Ovary (tissue), 9 donors: ENCODE measurements around the gene SMIM41. TPM values are rescaled to one million over a fixed set of nuclear protein-coding genes. Genes with fewer than 3 reads are reported as not detected.
"Not testable (repeated sequence)": the region's sequence is repeated elsewhere in the genome, so short reads cannot be mapped to it uniquely, and the experiment has no call there.

Experiments used
- DNase-seq, 5 donors: peaks; one replicate each; pipeline ENCODE4 v3.0.0-alpha.2; 2019 to 2020
- H3K27ac ChIP-seq, 2 donors: fragments of 200-600 bp; one replicate each; pipeline versions ENCODE4 v1.5.1 to v1.8.0; 2019 to 2022
- H3K27me3 ChIP-seq: fragments of 200-600 bp; one replicate; pipeline ENCODE4 v1.8.0; 2022
- H3K36me3 ChIP-seq: fragments of 200-600 bp; sonication (generic); one replicate; pipeline ENCODE4 v1.5.1; 2019
- H3K4me1 ChIP-seq: one replicate; pipeline ENCODE4 v1.8.1; 2013; ENCODE audit warnings: mild to moderate bottlenecking, moderate library complexity; ENCODE audit not compliant: insufficient read depth
- H3K4me3 ChIP-seq: fragments of 200-600 bp; sonication (generic); one replicate; pipeline ENCODE4 v1.5.1; 2017
- H3K9me3 ChIP-seq, 2 donors: fragments of 200-600 bp in 1 of 2; sonication (generic) in 1 of 2; one replicate each; pipeline versions ENCODE4 v1.5.1 to v1.8.1; 2013 to 2019; ENCODE audit warnings: mild to moderate bottlenecking in 1 of 2, moderate library complexity in 1 of 2
- EP300 ChIP-seq: sonication (generic); formaldehyde crosslinking; IDR thresholded peaks from one replicate; pipeline ENCODE4 v1.6.1; 2017; ENCODE audit warnings: antibody characterized with exemption
- POLR2A ChIP-seq: fragments of 450-650 bp; IDR thresholded peaks from one replicate; pipeline ENCODE4 v1.6.1; 2017; ENCODE audit warnings: antibody characterized with exemption, mild to moderate bottlenecking, moderate library complexity
- WGBS, 3 donors: extraction: QIAGEN DNeasy Blood & Tissue Kit in 1 of 3; methylation state at CpG; one replicate each; pipeline versions ENCODE4 v1.1.5 to v1.1.7; 2013 to 2017; 5-methylcytosine and 5-hydroxymethylcytosine counted together
- intact Hi-C, 4 donors: fragments of 100-400 bp; cut with DNase I; formaldehyde crosslinking; loops; one replicate each; pipeline versions ENCODE4 v1.11.0 to v1.15.1; 2022 to 2023
- polyA plus RNA-seq, 2 donors: library from polyadenylated mRNA; stranded (reverse); fragments of 200-250 nt in 1 of 2; fragments of 350-450 nt in 1 of 2; fragmentation: Illumina TruSeq in 1 of 2; extraction: RNeasy Lipid Tissue Mini Kit (QIAGEN cat#74804) in 1 of 2; gene quantifications; one replicate each; pipeline ENCODE4 v1.2.3, GENCODE V29; 2013 to 2014
- total RNA-seq, 7 donors: library from RNA; depleted of rRNA in 2 of 7; stranded (reverse); fragments of >200 nt in 2 of 7; fragmentation: NEBNext Ultra II Directional in 3 of 7; extraction: Animal tissue kit (Norgen Biotek cat#: 25700) in 3 of 7; gene quantifications; one replicate each; pipeline versions ENCODE4 v1.1.0 to v1.2.4, GENCODE V29; 2016 to 2023
- TF ChIP-seq, protein P1 (sequence below), 3 donors: fragments of 450-650 bp in 2 of 3; fragments of 200-600 bp in 1 of 3; IDR thresholded peaks; one replicate each; pipeline versions ENCODE4 v1.5.1 to v1.8.0; 2016 to 2022; ENCODE audit warnings: antibody characterized with exemption in 3 of 3, mild to moderate bottlenecking in 1 of 3
- donor health status: DM: no; HTN: no; CAD: no; lungs with moderate emphysema.
- donor health status: DM: no; HTN: no; CAD: no.
- donor health status: Bipolar disorder and iron deficiency.
- donor health status: DM: yes; HTN: yes; CAD: no.
- donor health status: DM: no; HTN: no; CAD: no.
- donor health status: DM: yes; HTN: yes; CAD: no.

Gene SMIM41
- total and polyA plus RNA-seq, 9 donors = 0.32 to 4.5 (median 2.8) TPM

DNA sequence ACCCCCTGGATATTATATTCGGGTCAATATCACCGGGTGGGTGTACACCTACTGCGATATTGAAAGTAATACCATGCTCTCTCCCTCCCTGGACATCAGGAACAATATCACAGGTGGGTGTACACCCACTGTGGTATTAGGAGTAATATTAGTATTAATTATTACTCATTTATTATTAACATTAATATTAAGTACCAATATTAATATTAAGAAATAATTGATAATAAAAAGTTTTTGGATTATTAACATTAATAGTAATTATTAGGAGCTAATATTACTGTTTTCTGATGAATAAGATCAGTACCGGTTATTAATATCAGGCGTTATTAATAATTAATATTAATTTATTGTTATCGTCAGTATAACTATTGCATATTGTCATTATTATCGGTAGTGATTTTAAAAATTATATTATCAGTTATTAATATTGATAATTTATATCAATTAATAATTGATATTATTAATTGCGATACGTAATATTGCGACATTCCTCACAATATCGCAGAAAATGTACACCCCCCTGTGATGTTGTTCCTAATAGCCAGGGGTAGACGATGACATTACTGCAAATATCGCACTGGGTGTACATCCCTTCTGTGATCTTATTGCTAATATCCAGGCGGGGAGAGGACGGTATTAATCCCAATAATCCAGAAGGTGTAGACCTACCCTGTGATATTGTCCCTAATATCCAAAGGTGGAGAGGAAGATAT, 17.0 kb downstream of the SMIM41 start:
- intact Hi-C loops = no loop called here
- Histone ChIP-seq H3K36me3 (no peaks in the 10 kb centered on the region), H3K4me3 (no peak overlapping the region), H3K27me3 (no peaks in the 10 kb centered on the region), H3K27ac (no peak overlapping the region), H3K4me1 (no peaks in the 10 kb centered on the region), H3K9me3 (no peaks in the 10 kb centered on the region)
- no peak for TF ChIP-seq EP300
- TF ChIP-seq, protein P1, sequence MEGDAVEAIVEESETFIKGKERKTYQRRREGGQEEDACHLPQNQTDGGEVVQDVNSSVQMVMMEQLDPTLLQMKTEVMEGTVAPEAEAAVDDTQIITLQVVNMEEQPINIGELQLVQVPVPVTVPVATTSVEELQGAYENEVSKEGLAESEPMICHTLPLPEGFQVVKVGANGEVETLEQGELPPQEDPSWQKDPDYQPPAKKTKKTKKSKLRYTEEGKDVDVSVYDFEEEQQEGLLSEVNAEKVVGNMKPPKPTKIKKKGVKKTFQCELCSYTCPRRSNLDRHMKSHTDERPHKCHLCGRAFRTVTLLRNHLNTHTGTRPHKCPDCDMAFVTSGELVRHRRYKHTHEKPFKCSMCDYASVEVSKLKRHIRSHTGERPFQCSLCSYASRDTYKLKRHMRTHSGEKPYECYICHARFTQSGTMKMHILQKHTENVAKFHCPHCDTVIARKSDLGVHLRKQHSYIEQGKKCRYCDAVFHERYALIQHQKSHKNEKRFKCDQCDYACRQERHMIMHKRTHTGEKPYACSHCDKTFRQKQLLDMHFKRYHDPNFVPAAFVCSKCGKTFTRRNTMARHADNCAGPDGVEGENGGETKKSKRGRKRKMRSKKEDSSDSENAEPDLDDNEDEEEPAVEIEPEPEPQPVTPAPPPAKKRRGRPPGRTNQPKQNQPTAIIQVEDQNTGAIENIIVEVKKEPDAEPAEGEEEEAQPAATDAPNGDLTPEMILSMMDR (IDR thresholded peaks at IDR 0.05) = no peak
- no peak for TF ChIP-seq POLR2A
- no peak for DNase-seq
- WGBS, 3 donors = 91 to 94% (median 94%) methylated on average over 15 of the region's 15 CpGs

DNA sequence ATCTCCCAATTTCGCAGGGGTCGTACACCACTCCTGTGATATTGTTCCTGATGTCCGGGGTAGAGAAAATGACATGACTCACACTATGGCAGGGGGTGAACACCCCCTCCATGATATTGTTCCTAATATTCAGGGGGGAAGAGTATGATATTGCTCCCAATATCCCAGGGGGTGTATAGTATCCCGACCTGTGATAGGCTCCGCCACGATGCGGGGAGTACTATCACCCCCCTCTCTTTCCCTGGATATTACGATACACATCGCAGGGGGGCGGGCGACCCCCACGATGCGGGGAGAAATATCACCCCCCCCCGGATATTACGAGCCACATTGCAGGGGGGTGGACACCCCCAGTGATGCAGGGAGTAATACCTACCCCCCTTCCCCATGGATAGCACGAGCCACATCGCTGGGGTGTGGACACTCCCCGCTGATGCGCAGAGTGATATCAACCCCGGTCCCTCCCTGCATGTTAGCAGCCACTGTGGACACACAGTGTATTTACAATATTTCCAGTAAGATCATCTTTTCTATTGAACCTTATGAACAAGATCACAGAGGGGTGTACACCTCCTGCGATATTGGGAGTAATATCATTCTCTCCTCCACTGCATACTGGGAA, 17.7 kb downstream of the SMIM41 start:
- intact Hi-C loops = no loop called here
- no peak for DNase-seq
- Histone ChIP-seq H3K9me3 (no peaks in the 10 kb centered on the region), H3K27ac (no peak overlapping the region), H3K4me3 (no peak overlapping the region), H3K4me1 (no peaks in the 10 kb centered on the region), H3K36me3 (no peaks in the 10 kb centered on the region), H3K27me3 (no peaks in the 10 kb centered on the region)
- TF ChIP-seq POLR2A (no peak), EP300 (no peak)
- TF ChIP-seq, protein P1 (IDR thresholded peaks at IDR 0.05) = no peak
- WGBS, 3 donors = 81 to 89% (median 84%) methylated on average over 21 of the region's 21 CpGs

DNA sequence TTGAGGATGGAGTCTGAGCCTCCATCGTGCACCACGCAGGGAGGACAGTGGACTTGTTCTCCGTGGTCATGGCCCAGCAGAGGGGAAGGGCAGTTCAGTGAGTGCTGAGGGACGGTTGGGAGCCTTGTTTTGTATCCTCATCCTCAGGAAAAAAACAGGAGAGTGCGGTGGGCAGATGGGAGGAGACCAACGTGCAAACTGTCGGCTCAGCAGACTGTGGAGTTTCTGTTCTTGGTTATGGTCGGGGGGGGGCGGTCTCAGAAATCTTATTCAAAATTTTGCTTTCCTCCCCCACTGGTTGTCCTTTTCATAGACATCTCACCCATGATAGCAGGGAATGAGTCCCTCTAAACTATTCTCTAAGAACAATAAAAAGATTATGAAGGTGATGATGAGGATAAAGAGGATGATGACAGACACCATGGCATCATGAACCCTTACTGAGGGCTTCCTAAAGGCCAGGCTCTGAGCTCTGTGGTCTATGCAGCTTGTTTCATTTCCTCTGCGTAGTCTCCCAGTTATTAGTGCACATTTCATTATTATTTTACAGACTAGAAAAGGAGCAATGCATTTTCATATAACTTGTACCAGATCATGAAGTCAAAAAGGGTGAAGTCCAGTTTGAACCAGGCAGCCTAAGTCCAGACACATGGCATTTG, 25.1 kb downstream of the SMIM41 start:
- intact Hi-C loops, H3K9me3 ChIP-seq, H3K27me3 ChIP-seq, H3K27ac ChIP-seq, DNase-seq, H3K4me1 ChIP-seq, H3K4me3 ChIP-seq, H3K36me3 ChIP-seq: not testable (repeated sequence)
- 65 to 76% (median 66%) methylated on average over 10 of the region's 10 CpGs for WGBS, 3 donors

DNA sequence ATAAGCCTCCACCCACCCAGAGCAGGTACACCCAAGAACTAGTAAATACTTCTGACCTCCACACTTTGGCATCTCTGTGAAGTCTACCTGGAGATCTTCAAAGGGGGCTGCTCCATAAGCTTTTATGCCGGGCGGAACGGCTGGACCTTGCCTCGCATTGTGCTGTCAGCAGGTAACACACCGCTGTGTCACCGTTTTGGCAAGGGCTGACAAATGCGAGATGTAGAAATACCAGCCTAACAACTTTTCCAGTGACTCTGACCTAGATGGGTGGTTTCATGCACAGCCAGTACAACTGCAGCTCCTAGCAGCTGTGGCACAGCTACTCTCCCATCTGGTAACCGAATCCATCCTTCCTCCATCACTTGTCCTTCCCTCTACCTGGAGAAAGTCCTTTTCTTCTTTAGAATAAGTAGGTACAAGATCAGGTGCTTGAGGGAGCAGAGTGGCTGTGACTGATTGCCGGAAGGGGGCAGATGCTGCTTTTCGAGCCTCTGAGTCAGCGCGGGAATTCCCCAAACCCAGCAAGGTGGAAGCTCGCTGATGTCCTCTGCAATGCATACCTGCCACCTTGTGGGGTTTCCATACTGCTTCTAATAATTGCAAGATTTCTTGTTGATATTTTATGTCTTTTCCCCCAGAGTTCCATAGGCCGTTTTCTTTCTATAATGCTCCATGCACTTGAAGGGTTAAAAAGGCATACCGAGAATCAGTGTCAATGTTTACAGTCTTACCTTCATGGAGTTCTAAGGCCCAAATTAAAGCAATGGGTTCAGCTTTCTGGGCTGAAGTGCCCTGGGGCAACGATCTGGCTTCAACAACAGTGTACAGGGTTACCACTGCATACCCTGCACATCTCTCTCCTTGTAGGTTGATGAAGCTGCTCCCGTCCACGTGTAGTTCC, 37.0 kb downstream of the SMIM41 start:
- intact Hi-C loops, H3K4me3 ChIP-seq, H3K36me3 ChIP-seq, DNase-seq, H3K9me3 ChIP-seq, H3K4me1 ChIP-seq, H3K27ac ChIP-seq, H3K27me3 ChIP-seq: not testable (repeated sequence)
- 54 to 61% (median 59%) methylated on average over 18 of the region's 18 CpGs for WGBS, 3 donors

DNA sequence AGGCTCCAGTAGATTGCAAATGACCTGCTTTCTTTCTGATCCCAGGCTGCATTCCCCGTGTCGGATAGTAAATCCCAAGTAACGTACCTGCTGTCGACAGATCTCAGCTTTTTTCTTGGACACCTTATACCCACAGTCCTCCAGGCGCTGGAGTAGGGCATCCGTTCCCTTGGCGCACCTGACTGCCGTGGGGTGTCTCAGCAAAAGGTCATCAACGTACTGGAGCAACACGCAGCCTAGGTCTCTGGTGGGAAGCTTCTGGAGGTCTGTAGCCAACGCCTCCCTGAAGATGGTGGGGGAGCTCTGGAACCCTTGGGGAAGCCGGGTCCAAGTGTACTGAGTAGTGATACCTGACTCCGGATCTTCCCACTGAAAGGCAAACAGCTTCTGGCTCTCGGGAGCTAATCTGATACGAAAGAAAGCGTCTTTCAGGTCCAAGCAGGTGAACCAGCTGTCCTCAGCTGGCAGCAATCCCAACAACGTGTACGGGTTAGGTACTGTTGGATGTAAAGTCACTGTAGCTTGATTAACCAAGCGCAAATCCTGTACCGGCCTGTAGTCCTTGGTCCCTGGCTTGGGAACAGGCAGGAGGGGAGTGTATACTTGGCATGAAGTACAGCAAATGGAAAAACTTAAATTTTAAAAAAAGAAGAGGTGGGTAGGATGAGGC, 38.4 kb downstream of the SMIM41 start:
- intact Hi-C loops, DNase-seq, H3K27me3 ChIP-seq, H3K27ac ChIP-seq, H3K4me1 ChIP-seq, H3K4me3 ChIP-seq, H3K9me3 ChIP-seq, H3K36me3 ChIP-seq: not testable (repeated sequence)
- 72 to 80% (median 75%) methylated on average over 20 of the region's 20 CpGs for WGBS, 3 donors
